Measurements from ENCODE around the gene PCDH10. TPM values are rescaled to one million over a fixed set of nuclear protein-coding genes. Genes with fewer than 3 reads are reported as not detected.

Gene PCDH10, protein sequence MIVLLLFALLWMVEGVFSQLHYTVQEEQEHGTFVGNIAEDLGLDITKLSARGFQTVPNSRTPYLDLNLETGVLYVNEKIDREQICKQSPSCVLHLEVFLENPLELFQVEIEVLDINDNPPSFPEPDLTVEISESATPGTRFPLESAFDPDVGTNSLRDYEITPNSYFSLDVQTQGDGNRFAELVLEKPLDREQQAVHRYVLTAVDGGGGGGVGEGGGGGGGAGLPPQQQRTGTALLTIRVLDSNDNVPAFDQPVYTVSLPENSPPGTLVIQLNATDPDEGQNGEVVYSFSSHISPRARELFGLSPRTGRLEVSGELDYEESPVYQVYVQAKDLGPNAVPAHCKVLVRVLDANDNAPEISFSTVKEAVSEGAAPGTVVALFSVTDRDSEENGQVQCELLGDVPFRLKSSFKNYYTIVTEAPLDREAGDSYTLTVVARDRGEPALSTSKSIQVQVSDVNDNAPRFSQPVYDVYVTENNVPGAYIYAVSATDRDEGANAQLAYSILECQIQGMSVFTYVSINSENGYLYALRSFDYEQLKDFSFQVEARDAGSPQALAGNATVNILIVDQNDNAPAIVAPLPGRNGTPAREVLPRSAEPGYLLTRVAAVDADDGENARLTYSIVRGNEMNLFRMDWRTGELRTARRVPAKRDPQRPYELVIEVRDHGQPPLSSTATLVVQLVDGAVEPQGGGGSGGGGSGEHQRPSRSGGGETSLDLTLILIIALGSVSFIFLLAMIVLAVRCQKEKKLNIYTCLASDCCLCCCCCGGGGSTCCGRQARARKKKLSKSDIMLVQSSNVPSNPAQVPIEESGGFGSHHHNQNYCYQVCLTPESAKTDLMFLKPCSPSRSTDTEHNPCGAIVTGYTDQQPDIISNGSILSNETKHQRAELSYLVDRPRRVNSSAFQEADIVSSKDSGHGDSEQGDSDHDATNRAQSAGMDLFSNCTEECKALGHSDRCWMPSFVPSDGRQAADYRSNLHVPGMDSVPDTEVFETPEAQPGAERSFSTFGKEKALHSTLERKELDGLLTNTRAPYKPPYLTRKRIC
- 0.90 and 1.4 TPM in 2 replicates for total RNA-seq (2012; rRNA removed)
- polyA plus RNA-seq (2012; rRNA removed), result 2.0 and 2.5 TPM in 2 replicates
- 1.6 and 1.7 TPM in 2 replicates for polyA plus RNA-seq (2012; cell fraction: cytosol; rRNA removed)
- 1.1 and 1.6 TPM in 2 replicates for polyA plus RNA-seq (2012; cell fraction: nucleus; rRNA removed; ENCODE audit: low replicate concordance)
- Bru-seq, nascent RNA, result percentile 19 among the genes with signal in this experiment
- percentile 27 among the genes with signal in this experiment for BruChase-seq, experiment 1, labeled RNA remaining after a 6-hour chase
- BruChase-seq, experiment 2, labeled RNA remaining after a 2-hour chase, result percentile 20 among the genes with signal in this experiment
- long read RNA-seq, full-length matches to known transcripts, result 2 of 2 reads
- long read RNA-seq, partial matches to known transcripts, result 0 of 2 reads
- long read RNA-seq, other reads (novel, unspliced or antisense), result 0 of 2 reads

GRCh38 chr4:133148690-133149363 is at the start of gene PCDH10:
Gene PCDH10, plus strand, starts transcription at chr4:133149294. Its CDS starts 847 bp downstream, at chr4:133150141.
- no peak within 1 kb of the TSS for H3K9ac ChIP-seq (ENCODE audit: low read depth, low read length)
- peaks cover 46% of the 10 kb centered on the region for H3K27me3 ChIP-seq (ENCODE audit: control insufficient read depth, insufficient read depth, low read length)
- no peak within 1 kb of the TSS for H4K5ac ChIP-seq (ENCODE audit: low read depth, low read length)
- ATAC-seq (ENCODE audit: low read depth) (peak; percentile 87), DNase-seq (peak; percentile 87)
- ChIA-PET CTCF (interaction anchor here (0.6 kb wide), 1 partner anchor 1137 kb away, joined by 5 read pairs; no protein-coding TSS in a partner anchor), POLR2A (ENCODE audit: unreplicated experiment) (no interaction called here)
- H2AFZ ChIP-seq (replicated peaks; ENCODE audit: low read length, poor library complexity), result peak within 1 kb of the TSS; percentile 89
- no peak within 1 kb of the TSS for H2BK120ac ChIP-seq (ENCODE audit: low read depth, low read length)
- peaks cover 2% of the 10 kb centered on the region; the same call in 1 of the 2 replicates for H3K4me1 ChIP-seq (ENCODE audit: control insufficient read depth, insufficient read depth, low read length)
- BruUV-seq (replicated peaks), result no TSS peak
- no peaks in the 10 kb centered on the region for H3K9me3 ChIP-seq (ENCODE audit: control insufficient read depth, insufficient read depth, low read length)
- no peak within 1 kb of the TSS for H3K27ac ChIP-seq (ENCODE audit: insufficient read depth, low read length)
- no peak within 1 kb of the TSS for H2BK20ac ChIP-seq (ENCODE audit: low read depth, low read length)
- H2BK15ac ChIP-seq (ENCODE audit: low read depth, low read length), result no peak within 1 kb of the TSS
- no peak within 1 kb of the TSS for H4K8ac ChIP-seq (ENCODE audit: low read depth in 2 of 2, low read length in 2 of 2)
- whole genome bisulfite sequencing, 2 experiments (ENCODE audit: extremely low coverage in 2 of 2, insufficient read length in 1 of 2), result 2% methylated on average over 7 of the region's 38 CpGs; no CpG with 5 or more reads in 1 of the 2 experiments
- H3K23ac ChIP-seq (ENCODE audit: low read depth, low read length), result 0 out of 2 replicates have a peak within 1 kb of the TSS, but pooled peaks have one; percentile 41
- no peak within 1 kb of the TSS; the same call in 1 of the 2 replicates for H3K56ac ChIP-seq (ENCODE audit: extremely low read depth, insufficient read depth, low read length)
- H3K36me3 ChIP-seq (ENCODE audit: control insufficient read depth, insufficient read depth, low read length), result no peaks in the 10 kb centered on the region
- H3K4me2 ChIP-seq (ENCODE audit: low read depth, low read length), result peak within 1 kb of the TSS; percentile 94
- no peak within 1 kb of the TSS for H2AK9ac ChIP-seq (replicated peaks; ENCODE audit: low read depth, low read length, poor library complexity)
- TF ChIP-seq MAZ (IDR thresholded peaks at IDR 0.05; ENCODE audit: borderline replicate concordance, low read depth, low read length) (peak; percentile 72; the same call in 1 of the 2 replicates), RFX5 (IDR thresholded peaks at IDR 0.05; ENCODE audit: low read depth, low read length) (no peak), MAFK (IDR thresholded peaks at IDR 0.05; ENCODE audit: low read depth, low read length) (no peak), MXI1 (IDR thresholded peaks at IDR 0.05; ENCODE audit: borderline replicate concordance, low read depth, low read length) (no peak), FOS (IDR thresholded peaks at IDR 0.05; ENCODE audit: low read depth, low read length) (peak; percentile 48; the same call in 1 of the 2 replicates), POLR2A (IDR thresholded peaks at IDR 0.05; ENCODE audit: low read depth, low read length) (peak; percentile 94), RAD21 (IDR thresholded peaks at IDR 0.05; ENCODE audit: low read length) (no peak)
- H3K79me1 ChIP-seq (ENCODE audit: low read depth in 1 of 2, low read length in 2 of 2), result no peaks in the 10 kb centered on the region
- H4K91ac ChIP-seq (ENCODE audit: insufficient read depth, low read depth, low read length), result no peak within 1 kb of the TSS
- H3K4ac ChIP-seq (ENCODE audit: low read depth, low read length), result no peak within 1 kb of the TSS
- no peaks in the 10 kb centered on the region for H4K20me1 ChIP-seq (ENCODE audit: insufficient read depth, low read length)
- no peak within 1 kb of the TSS for H3K14ac ChIP-seq (replicated peaks; ENCODE audit: low read depth, low read length)
- no peaks in the 10 kb centered on the region for H3K9me1 ChIP-seq (ENCODE audit: insufficient read depth, low read length)
- peak within 1 kb of the TSS; percentile 50 for H3K4me3 ChIP-seq (ENCODE audit: insufficient read depth, low read depth, low read length)
- H2AK5ac ChIP-seq (ENCODE audit: low read depth, low read length), result no peak within 1 kb of the TSS
- dilution Hi-C loops (cut with HindIII; ENCODE audit: low sequenced_read_pairs, unreplicated experiment) (no loop called here), in situ Hi-C loops (cut with MboI; ENCODE audit: low sequenced_read_pairs) (no loop called here), intact Hi-C loops (cut with micrococcal nuclease) (loop anchor here (5.0 to 10.0 kb wide), 2 partner anchors 923 to 1756 kb away; no protein-coding TSS in a partner anchor)
- H2BK5ac ChIP-seq (ENCODE audit: low read depth, low read length, poor library complexity, severe bottlenecking), result no peak within 1 kb of the TSS
- H3K18ac ChIP-seq (ENCODE audit: low read depth, low read length), result no peak within 1 kb of the TSS
